ENCODE results near the gene DLX1. TPM values are rescaled to one million over a fixed set of nuclear protein-coding genes. Genes with fewer than 3 reads are reported as not detected.

Gene DLX1
- total RNA-seq, 1 experiment from 2014 or later = 0.77 TPM

DNA sequence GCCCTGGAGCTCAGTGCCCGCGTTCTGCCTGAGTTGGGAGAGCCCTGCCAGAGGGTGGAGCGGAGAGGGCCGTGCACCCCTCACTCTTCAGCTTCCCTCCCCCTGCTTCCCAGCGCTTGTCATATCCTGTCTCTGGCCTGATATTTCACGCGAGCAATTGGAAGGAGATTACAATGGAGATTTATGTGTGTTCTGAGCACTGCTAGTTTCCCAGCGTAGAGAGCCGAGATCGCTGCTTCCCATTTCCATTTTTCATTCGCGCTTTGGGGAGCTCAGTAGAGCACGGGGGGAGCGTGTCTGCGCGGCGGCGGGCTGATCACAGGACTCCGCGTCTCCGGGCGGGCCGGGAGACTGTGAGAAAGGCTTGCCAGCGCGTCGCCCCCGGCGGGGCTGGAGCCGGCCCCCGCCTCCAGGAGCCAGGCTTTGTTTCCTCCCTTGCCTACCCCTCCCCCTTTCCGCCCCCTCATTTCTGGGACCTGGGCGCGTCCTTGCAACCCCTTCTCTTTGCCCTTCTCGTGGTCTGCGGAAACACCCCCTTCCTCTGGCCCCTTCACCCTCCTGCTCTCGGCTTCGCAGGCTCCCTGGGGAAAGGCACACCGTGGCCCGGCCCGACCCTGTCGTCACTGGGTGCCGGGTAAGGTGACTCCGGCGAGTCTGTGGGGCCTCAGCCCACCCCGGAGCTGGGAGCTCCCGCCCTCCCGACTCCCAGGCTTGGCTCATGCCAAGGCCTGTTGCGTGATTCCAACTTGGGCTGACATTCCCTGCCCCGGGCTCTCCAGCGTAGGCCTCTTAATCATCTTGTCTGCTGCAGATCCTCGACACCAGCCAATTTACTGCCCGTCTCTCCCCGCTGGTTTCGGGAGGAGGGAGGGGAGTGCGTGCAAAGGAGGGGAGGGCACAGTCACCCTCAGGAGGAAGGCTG lies 11.6 kb downstream of the DLX1 start:
- ChIA-PET POLR2A (interaction anchor here (0.6 to 5.6 kb wide), 16 partner anchors 10 to 573 kb away, joined by 3 to 55 read pairs (median 4); partner anchors contain the start of genes DLX1, HAT1, ITGA6 and METAP1D), CTCF (interaction anchor here (0.6 to 1.4 kb wide), 8 partner anchors 10 to 521 kb away, joined by 3 to 4 read pairs (median 3); no protein-coding TSS in a partner anchor)
- Mint-ChIP-seq H3K4me3 (ENCODE audit: unreplicated experiment) (peak overlapping the region; percentile 77), H3K27me3 (ENCODE audit: insufficient read depth, unreplicated experiment) (no peaks in the 10 kb centered on the region), H3K4me1 (ENCODE audit: insufficient read depth, unreplicated experiment) (peaks cover 32% of the 10 kb centered on the region), H3K27ac (ENCODE audit: low read depth, unreplicated experiment) (no peak overlapping the region), H3K36me3 (ENCODE audit: insufficient read depth, unreplicated experiment) (no peaks in the 10 kb centered on the region), H3K9me3 (ENCODE audit: unreplicated experiment) (no peaks in the 10 kb centered on the region)
- BruUV-seq (replicated peaks) = no TSS peak
- DNase-seq (ENCODE audit: unreplicated experiment) = peak; percentile 95
- intact Hi-C loops (cut with micrococcal nuclease) = no loop called here
- TF ChIP-seq CTCF (IDR thresholded peaks at IDR 0.05; ENCODE audit: unreplicated experiment) = no peak

DNA sequence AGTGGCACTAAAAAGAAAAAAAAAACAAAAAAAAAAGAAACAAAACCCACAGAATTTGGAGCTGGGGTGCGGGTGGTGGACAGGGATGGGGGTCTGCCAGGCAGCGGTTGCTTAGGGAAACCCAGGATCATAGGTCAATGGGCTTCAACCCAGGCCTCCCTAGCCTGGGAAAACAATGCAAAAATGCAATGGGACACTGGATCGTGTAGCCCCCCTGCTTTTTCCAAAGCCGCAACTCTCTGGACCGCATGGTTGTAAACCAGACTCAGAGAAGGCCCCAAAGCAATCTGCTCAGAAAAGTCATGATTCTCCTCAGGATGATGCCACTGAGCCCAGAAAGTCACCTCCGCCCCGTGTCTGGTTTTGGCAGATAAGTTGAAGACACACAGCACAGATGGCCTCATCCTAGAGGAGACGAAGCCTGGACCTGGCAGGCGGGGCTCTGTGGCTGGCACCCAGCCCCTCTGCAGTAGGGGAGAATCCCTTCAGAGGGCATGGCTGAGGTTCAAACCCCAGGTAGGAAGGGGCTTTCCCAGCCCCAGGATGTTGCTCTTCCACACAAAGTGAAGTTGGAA lies 12.3 kb downstream of the DLX1 start:
- peaks cover 32% of the 10 kb centered on the region for H3K4me1 Mint-ChIP-seq (ENCODE audit: insufficient read depth, unreplicated experiment)
- no peaks in the 10 kb centered on the region for H3K36me3 Mint-ChIP-seq (ENCODE audit: insufficient read depth, unreplicated experiment)
- POLR2A ChIA-PET = interaction anchor here (0.7 to 5.6 kb wide), 17 partner anchors 12 to 574 kb away, joined by 3 to 55 read pairs (median 3); partner anchors contain the start of genes DLX1, HAT1 and SLC25A12
- BruUV-seq (replicated peaks) = no TSS peak
- TF ChIP-seq CTCF (IDR thresholded peaks at IDR 0.05; ENCODE audit: unreplicated experiment) = no peak
- H3K4me3 Mint-ChIP-seq (ENCODE audit: unreplicated experiment) = peak overlapping the region; percentile 77
- H3K9me3 Mint-ChIP-seq (ENCODE audit: unreplicated experiment) = no peaks in the 10 kb centered on the region
- DNase-seq (ENCODE audit: unreplicated experiment) = peak; percentile 73
- no peaks in the 10 kb centered on the region for H3K27me3 Mint-ChIP-seq (ENCODE audit: insufficient read depth, unreplicated experiment)
- intact Hi-C loops (cut with micrococcal nuclease) = no loop called here
- CTCF ChIA-PET = interaction anchor here (0.6 to 1.4 kb wide), 4 partner anchors 11 to 343 kb away, joined by 3 read pairs; no protein-coding TSS in a partner anchor
- H3K27ac Mint-ChIP-seq (ENCODE audit: low read depth, unreplicated experiment) = no peak overlapping the region

- POLR2A ChIA-PET = interaction anchor here (0.7 to 5.6 kb wide), 12 partner anchors 13 to 412 kb away, joined by 3 to 55 read pairs (median 3); partner anchors contain the start of genes DLX1, HAT1 and SLC25A12
- TF ChIP-seq CTCF (IDR thresholded peaks at IDR 0.05; ENCODE audit: unreplicated experiment) = no peak
- DNase-seq (ENCODE audit: unreplicated experiment) = peak; percentile 39
- peak overlapping the region; percentile 26 for H3K4me3 Mint-ChIP-seq (ENCODE audit: unreplicated experiment)
- H3K27me3 Mint-ChIP-seq (ENCODE audit: insufficient read depth, unreplicated experiment) = no peaks in the 10 kb centered on the region
- H3K36me3 Mint-ChIP-seq (ENCODE audit: insufficient read depth, unreplicated experiment) = no peaks in the 10 kb centered on the region
- intact Hi-C loops (cut with micrococcal nuclease) = no loop called here
- peaks cover 32% of the 10 kb centered on the region for H3K4me1 Mint-ChIP-seq (ENCODE audit: insufficient read depth, unreplicated experiment)
- no TSS peak for BruUV-seq (replicated peaks)
- CTCF ChIA-PET = interaction anchor here (0.6 to 1.0 kb wide), 2 partner anchors 73 to 287 kb away, joined by 3 to 4 read pairs; no protein-coding TSS in a partner anchor
- H3K9me3 Mint-ChIP-seq (ENCODE audit: unreplicated experiment) = no peaks in the 10 kb centered on the region
- H3K27ac Mint-ChIP-seq (ENCODE audit: low read depth, unreplicated experiment) = no peak overlapping the region
These were observed 13.0 kb downstream of the DLX1 start for GRCh38 chr2:172098287-172098649.
